HEK293T (cell line): ENCODE results near the gene MEGF8.

Source experiments
- CTCF ChIA-PET: fragments of 350-600 bp; formaldehyde crosslinking; extraction: SDS; loops from one replicate; lab custom pipeline; 2021; ENCODE audit warnings: antibody characterized with exemption, inconsistent platforms; lab: Yijun Ruan, JAX
- POLR2A ChIA-PET: fragments of 350-600 bp; formaldehyde crosslinking; extraction: SDS; loops from one replicate; lab custom pipeline; 2020; ENCODE audit warnings: antibody characterized with exemption, inconsistent platforms; lab: Yijun Ruan, JAX
- DNase-seq: peaks from one replicate; pipeline ENCODE4 v3.0.0; 2012; ENCODE audit warnings: mixed read lengths; ENCODE audit errors: extremely low spot score
- ARNT ChIP-seq: fragments of 450-650 bp; IDR thresholded peaks from 2 replicates; pipeline ENCODE4 v1.6.1; 2017; ENCODE audit warnings: mild to moderate bottlenecking
- BHLHE40 ChIP-seq: fragments of 450-650 bp; IDR thresholded peaks from 2 replicates; pipeline ENCODE4 v1.6.1; 2016; ENCODE audit warnings: mild to moderate bottlenecking, moderate library complexity, borderline replicate concordance
- CTBP1 ChIP-seq: fragments of 450-650 bp; IDR thresholded peaks from 2 replicates; pipeline ENCODE4 v1.6.1; 2016; ENCODE audit warnings: borderline replicate concordance
- FOXA1 ChIP-seq: fragments of 450-650 bp; IDR thresholded peaks from 2 replicates; pipeline ENCODE4 v1.6.1; 2016; ENCODE audit warnings: mild to moderate bottlenecking
- FOXK2 ChIP-seq: fragments of 450-650 bp; IDR thresholded peaks from 2 replicates; pipeline ENCODE4 v1.6.1; 2016; ENCODE audit warnings: mild to moderate bottlenecking
- FOXM1 ChIP-seq: fragments of 450-650 bp; IDR thresholded peaks from 2 replicates; pipeline ENCODE4 v1.6.1; 2017; ENCODE audit warnings: mild to moderate bottlenecking, borderline replicate concordance
- HDGF ChIP-seq: fragments of 450-650 bp; IDR thresholded peaks from 2 replicates; pipeline ENCODE4 v1.6.1; 2017; ENCODE audit warnings: antibody characterized with exemption, borderline replicate concordance
- L3MBTL2 ChIP-seq: fragments of 450-650 bp; conservative IDR thresholded peaks from 2 replicates; pipeline ENCODE4 v1.6.1; 2016; ENCODE audit warnings: mild to moderate bottlenecking
- LEF1 ChIP-seq: fragments of 450-650 bp; IDR thresholded peaks from 2 replicates; pipeline ENCODE4 v1.6.1; 2017; ENCODE audit warnings: mild to moderate bottlenecking, borderline replicate concordance
- NFRKB ChIP-seq: fragments of 450-650 bp; IDR thresholded peaks from 2 replicates; pipeline ENCODE4 v1.6.1; 2016; ENCODE audit warnings: mild to moderate bottlenecking, moderate library complexity
- SP1 ChIP-seq: fragments of 450-650 bp; IDR thresholded peaks from 2 replicates; pipeline ENCODE4 v1.6.1; 2017
- SUZ12 ChIP-seq: fragments of 450-650 bp; IDR thresholded peaks from 2 replicates; pipeline ENCODE4 v1.6.1; 2016; ENCODE audit warnings: mild to moderate bottlenecking
- TARDBP ChIP-seq: fragments of 450-650 bp; IDR thresholded peaks from 2 replicates; pipeline ENCODE4 v1.6.1; 2016
- ZNF384 ChIP-seq: fragments of 450-650 bp; IDR thresholded peaks from 2 replicates; pipeline ENCODE4 v1.6.1; 2016
- TF ChIP-seq, protein P1 (sequence below): fragments of 450-650 bp; IDR thresholded peaks from 2 replicates; pipeline ENCODE4 v1.6.1; 2016

The MEGF8 gene

DNA sequence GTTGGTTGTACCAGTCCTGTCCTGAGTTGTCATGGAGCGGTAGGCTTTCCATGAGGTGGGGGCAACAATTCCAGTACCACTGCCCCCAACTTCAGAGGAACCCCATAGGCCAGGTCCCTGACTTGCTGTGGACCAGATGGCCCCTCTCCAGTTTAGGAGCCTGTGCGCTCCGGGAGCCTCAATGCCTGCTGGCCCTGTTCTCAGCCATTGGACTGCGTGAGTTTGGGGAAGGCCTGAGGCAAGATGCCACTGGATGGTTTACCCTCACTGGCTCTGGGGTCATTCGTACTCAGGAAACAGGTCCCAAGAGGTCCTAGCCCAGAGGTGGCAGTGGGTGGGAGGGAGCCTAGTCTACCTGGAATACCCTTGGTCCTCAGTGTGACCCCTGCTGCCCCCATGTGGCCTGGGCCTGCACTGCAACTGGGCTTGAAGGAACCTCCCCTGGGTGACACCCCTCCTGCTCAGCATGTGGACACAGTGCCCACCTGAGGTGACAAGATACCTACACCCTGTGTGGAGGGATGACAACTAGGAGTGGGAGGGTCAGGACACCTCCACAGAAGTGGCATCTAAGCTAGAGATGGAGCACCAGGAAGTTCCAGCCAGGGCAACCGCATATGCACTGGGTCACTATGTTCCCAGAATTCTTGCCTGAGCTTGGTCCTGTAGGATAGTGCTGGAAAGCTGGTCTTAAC lies 29.5 kb upstream of the MEGF8 start:
- CTCF ChIA-PET = interaction anchor here (0.8 to 1.0 kb wide), 3 partner anchors 32 to 51 kb away, joined by 6 to 8 read pairs (median 6); no protein-coding TSS in a partner anchor
- TF ChIP-seq ZNF384 (no peak), CTBP1 (no peak; the same call in 1 of the 2 replicates), FOXA1 (no peak), L3MBTL2 (no peak), HDGF (0 out of 2 replicates have a peak, but pooled peaks have one; percentile 66)
- DNase-seq = peak; percentile 77

DNA sequence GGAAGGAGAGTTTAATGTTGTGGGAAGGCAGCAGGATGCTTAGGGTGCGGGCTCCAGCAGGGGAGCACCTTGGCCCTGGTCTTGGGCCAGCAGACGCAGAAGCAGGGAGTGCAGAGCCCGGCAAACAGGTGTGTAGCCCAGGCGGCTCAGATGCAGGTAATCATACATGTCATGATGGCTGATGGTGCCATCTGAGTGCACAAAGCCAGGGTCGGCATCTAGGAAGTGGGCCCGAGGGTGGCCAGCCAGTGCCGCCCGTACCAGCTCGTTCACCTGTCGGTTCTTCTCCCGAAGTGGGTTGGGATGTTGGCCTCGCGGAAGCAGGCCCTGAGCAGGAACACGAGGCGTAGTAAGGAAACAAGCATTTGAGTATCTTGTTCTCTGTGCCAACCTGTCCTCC lies 28.4 kb upstream of the MEGF8 start:
- CTCF ChIA-PET = interaction anchor here (0.8 to 1.0 kb wide), 2 partner anchors 31 to 52 kb away, joined by 6 read pairs; no protein-coding TSS in a partner anchor
- TF ChIP-seq ARNT (no peak), FOXK2 (no peak), FOXA1 (no peak), FOXM1 (no peak), HDGF (no peak), SP1 (no peak), SUZ12 (no peak), NFRKB (no peak), ZNF384 (no peak), LEF1 (no peak)
- TF ChIP-seq, protein P1, sequence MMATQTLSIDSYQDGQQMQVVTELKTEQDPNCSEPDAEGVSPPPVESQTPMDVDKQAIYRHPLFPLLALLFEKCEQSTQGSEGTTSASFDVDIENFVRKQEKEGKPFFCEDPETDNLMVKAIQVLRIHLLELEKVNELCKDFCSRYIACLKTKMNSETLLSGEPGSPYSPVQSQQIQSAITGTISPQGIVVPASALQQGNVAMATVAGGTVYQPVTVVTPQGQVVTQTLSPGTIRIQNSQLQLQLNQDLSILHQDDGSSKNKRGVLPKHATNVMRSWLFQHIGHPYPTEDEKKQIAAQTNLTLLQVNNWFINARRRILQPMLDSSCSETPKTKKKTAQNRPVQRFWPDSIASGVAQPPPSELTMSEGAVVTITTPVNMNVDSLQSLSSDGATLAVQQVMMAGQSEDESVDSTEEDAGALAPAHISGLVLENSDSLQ = no peak
- POLR2A ChIA-PET = interaction anchor here (0.7 kb wide), 1 partner anchor 51 kb away, joined by 3 read pairs; no protein-coding TSS in a partner anchor
- no peak for DNase-seq

More for the DNA sequence above, 29.5 kb upstream of the MEGF8 start:
- POLR2A ChIA-PET = interaction anchor here (0.6 to 2.3 kb wide), 3 partner anchors 53 to 81 kb away, joined by 3 to 10 read pairs (median 3); partner anchors contain the start of genes GSK3A and ZNF526

DNA sequence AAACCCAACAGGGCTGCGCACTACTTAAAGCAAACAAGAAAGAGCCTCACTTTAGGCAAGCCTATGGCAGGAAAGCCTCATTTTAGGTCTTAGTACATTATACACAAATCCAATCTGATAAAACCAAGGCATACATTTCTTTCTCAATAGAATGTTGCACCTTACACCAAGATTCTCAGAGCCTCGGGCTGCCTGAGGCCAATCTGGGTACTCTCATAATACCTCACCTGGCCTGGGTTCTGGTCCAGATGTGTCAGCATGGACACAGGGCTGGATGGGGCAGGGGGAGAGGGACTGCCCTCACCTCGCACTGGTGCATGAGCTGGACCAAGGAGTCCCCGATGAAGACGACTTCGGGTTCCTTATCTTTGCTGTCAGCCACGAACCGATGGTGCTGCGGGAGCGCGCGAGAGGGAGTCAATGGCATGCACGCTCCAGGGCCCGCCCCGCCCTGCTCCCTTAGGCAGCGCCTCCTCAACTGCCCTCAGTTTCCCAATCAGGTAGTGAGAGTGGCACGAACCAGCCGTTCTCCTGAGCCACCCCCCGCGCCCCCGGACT lies 23.7 kb upstream of the MEGF8 start, which contains the start of gene PRR19:
PRR19 (plus strand) TSS at position 487 of the 558 bp plus-strand sequence. CDS start 7,453 bp downstream, outside the sequence.
- TF ChIP-seq CTBP1 (no peak), HDGF (no peak), TARDBP (no peak), SUZ12 (no peak)
- DNase-seq = no peak
- CTCF ChIA-PET = interaction anchor here (0.6 to 0.7 kb wide), 2 partner anchors 123 to 1609 kb away, joined by 3 to 4 read pairs; no protein-coding TSS in a partner anchor
- POLR2A ChIA-PET = interaction anchor here (1.0 to 2.0 kb wide), 5 partner anchors 19 to 59 kb away, joined by 3 to 11 read pairs (median 6); no protein-coding TSS in a partner anchor

DNA sequence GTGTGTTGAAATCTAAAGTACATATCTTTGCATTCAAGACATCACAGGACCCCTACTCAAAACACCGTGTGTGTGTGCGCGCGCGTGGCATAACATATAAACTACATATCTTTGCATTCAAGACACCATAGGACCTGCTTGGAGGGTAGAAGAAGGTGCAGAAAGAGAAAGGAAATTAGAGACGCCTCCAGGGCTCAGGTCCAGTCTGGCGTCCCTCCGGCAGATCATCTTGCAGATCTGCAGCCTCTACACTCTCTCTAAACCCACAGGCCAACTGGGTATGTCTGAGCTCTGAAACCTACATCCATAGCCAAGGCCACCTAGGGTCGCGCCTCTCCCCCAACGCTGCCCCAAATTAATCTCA lies 22.4 kb upstream of the MEGF8 start:
- CTCF ChIA-PET = no interaction called here

DNA sequence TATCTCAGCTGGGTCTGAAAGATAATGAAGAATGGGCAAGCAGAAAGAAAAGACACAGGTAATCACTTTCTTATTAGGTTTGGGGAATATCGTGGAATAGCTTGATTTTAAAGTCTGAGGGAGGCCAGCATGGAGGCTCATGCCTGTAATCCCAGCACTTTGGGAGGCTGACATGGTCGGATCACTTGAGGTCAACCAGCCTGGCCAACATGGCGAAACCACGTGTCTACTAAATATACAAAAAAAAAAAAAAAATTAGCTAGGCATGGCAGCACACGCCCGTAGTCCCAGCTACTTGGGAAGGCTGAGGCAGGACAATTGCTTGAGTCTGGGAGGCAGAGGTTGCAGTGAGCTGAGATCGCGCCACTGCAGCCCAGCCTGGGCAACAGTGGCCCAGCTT lies 21.6 kb upstream of the MEGF8 start:
- POLR2A ChIA-PET = interaction anchor here (0.7 to 2.0 kb wide), 3 partner anchors 21 to 62 kb away, joined by 3 to 5 read pairs (median 3); no protein-coding TSS in a partner anchor
- CTCF ChIA-PET = interaction anchor here (0.6 to 1.0 kb wide), 2 partner anchors 16 to 58 kb away, joined by 3 read pairs; no protein-coding TSS in a partner anchor
- TF ChIP-seq SUZ12 (no peak), L3MBTL2 (no peak), CTBP1 (no peak), FOXK2 (no peak), TARDBP (no peak), ARNT (no peak), LEF1 (no peak), FOXA1 (no peak)
- DNase-seq = no peak

More for the DNA sequence above, 22.4 kb upstream of the MEGF8 start:
- no peak for TF ChIP-seq FOXK2
- no peak for TF ChIP-seq HDGF
- no peak for TF ChIP-seq FOXA1
- no peak for TF ChIP-seq BHLHE40
- no peak for TF ChIP-seq CTBP1
- no peak for TF ChIP-seq L3MBTL2
- TF ChIP-seq SP1 = no peak
- TF ChIP-seq LEF1 = no peak
- TF ChIP-seq SUZ12 = no peak
- TF ChIP-seq NFRKB = no peak
- TF ChIP-seq ZNF384 = no peak
- no peak for TF ChIP-seq ARNT
- TF ChIP-seq, protein P1 = no peak
- DNase-seq = no peak
- POLR2A ChIA-PET = interaction anchor here (0.9 to 2.0 kb wide), 8 partner anchors 19 to 143 kb away, joined by 3 to 11 read pairs (median 4); no protein-coding TSS in a partner anchor

DNA sequence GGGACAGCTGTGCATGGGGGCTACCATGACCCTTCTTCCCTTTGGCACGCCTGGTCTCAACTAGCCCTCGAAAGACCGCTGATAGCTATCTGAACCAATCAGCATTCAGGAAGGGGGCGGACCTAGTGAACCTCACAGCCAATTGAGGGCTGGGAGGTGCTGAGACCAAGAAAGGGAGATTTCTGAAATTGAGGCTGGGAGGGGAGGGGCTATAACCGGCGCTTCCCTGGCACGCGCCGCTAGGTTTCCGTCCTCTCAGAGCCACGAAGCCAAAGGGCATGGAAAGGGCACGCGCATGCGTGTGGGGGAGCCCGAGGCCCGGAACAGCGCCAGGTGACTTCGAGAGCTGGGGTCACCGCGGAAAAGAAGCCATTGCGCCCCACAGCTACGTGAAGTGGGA lies 18.8 kb upstream of the MEGF8 start:
- TF ChIP-seq, protein P1 = peak; percentile 37; the same call in 1 of the 2 replicates
- TF ChIP-seq FOXK2 = no peak
- no peak for TF ChIP-seq CTBP1
- DNase-seq = no peak
- ChIA-PET CTCF (no interaction called here), POLR2A (no interaction called here)
